ENCODE measurements around the gene ZNF296.

ZNF296 gene

DNA sequence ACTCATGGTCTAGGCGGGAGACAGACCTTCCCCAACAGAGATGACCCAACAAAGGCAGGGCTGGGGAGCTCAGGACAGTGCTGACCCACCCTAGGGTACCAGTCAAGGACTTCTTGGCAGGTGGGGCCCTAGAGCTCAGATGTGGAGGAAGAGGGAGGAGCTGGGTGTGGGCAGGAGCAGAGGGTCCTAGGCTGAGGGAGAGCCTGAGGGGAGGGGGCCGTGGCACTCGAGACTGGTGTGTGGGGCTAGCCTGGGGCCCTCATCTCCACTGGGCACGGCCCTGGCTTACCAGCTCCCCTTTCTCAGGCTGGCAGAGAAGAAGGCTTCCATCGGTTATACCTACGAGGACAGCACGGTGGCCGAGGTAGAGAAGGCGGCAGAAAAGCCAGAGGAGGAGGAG, 18.8 kb downstream of the ZNF296 start:
- Histone ChIP-seq H2AK5ac (ENCODE audit: low read depth, low read length) (no peak overlapping the region), H4K8ac (ENCODE audit: low read depth, low read length) (no peak overlapping the region), H2BK12ac (ENCODE audit: low read length) (no peak overlapping the region), H3K23ac (ENCODE audit: low read depth, low read length, poor library complexity) (peak overlapping the region; percentile 73), H3K36me3 (replicated peaks in 1 of 2; ENCODE audit: control insufficient read depth in 2 of 2, insufficient read depth in 2 of 2, low read length in 2 of 2) (peaks cover 72 to 94% of the 10 kb centered on the region in 2 donors), H3K18ac (ENCODE audit: low read length) (no peak overlapping the region), H4K91ac (ENCODE audit: low read depth, low read length, poor library complexity) (no peak overlapping the region), H3K14ac (ENCODE audit: low read length) (no peak overlapping the region), H2BK15ac (ENCODE audit: low read length) (no peak overlapping the region), H3K9ac (ENCODE audit: low read depth, low read length, poor library complexity) (peak overlapping the region; percentile 44), H3K4me1 (ENCODE audit: control insufficient read depth in 2 of 2, insufficient read depth in 1 of 2, low read depth in 1 of 2, low read length in 2 of 2) (no peaks in the 10 kb centered on the region), H2BK120ac (ENCODE audit: low read depth, low read length) (no peak overlapping the region), H2BK5ac (ENCODE audit: low read length) (no peak overlapping the region), H3K27me3 (ENCODE audit: control insufficient read depth in 3 of 3, insufficient read depth in 3 of 3, low read depth in 1 of 3, low read length in 3 of 3) (no peaks in the 10 kb centered on the region), H2AFZ (ENCODE audit: low read length) (no peak overlapping the region), H3K79me1 (ENCODE audit: low read depth, low read length) (peaks cover 7% of the 10 kb centered on the region), H3K4ac (ENCODE audit: low read length) (no peak overlapping the region), H3K27ac (replicated peaks; ENCODE audit: low read length) (no peak overlapping the region), H3K4me3 (ENCODE audit: low read length in 2 of 2) (no peak overlapping the region), H3K4me2 (ENCODE audit: insufficient read depth, low read length, poor library complexity, severe bottlenecking) (no peak overlapping the region), H3K9me3 (replicated peaks in 1 of 2; ENCODE audit: control insufficient read depth in 2 of 2, insufficient read depth in 1 of 2, low read depth in 1 of 2, low read length in 2 of 2) (no peaks in the 10 kb centered on the region)
- no CpG with 5 or more reads among the region's 9 CpGs for WGBS, 2 donors (ENCODE audit: extremely low coverage in 2 of 2, insufficient read length in 2 of 2, insufficient replicate concordance in 1 of 2)
- no peak for DNase-seq (ENCODE audit: low spot score)

DNA sequence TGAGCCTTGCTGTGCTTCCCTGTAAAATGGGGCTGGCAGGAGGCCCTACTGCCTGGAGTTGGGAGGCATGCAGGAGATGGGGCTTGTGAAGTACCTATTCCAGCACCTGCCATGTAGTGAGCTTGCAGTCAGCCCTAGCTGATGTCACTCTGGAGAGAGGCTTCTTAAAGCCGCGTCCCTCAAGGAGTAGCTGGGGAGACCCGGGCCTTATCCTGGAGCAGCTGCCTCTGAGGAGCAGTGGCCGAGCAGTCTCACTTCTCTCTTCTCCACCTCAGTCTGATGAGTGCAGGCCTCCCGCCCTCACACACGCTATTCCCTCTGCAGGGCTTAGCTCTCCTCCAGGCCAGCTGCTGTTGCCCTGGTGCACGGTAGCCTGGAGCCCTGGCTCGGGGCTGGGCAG, 19.4 kb downstream of the ZNF296 start:
- no peak overlapping the region for H3K18ac ChIP-seq (ENCODE audit: low read length)
- H3K4me1 ChIP-seq (ENCODE audit: control insufficient read depth in 2 of 2, insufficient read depth in 1 of 2, low read depth in 1 of 2, low read length in 2 of 2) = no peaks in the 10 kb centered on the region
- H3K79me1 ChIP-seq (ENCODE audit: low read depth, low read length) = peaks cover 9% of the 10 kb centered on the region
- H3K9ac ChIP-seq (ENCODE audit: low read depth, low read length, poor library complexity) = no peak overlapping the region
- H4K91ac ChIP-seq (ENCODE audit: low read depth, low read length, poor library complexity) = no peak overlapping the region
- no peak overlapping the region for H2AFZ ChIP-seq (ENCODE audit: low read length)
- H4K8ac ChIP-seq (ENCODE audit: low read depth, low read length) = no peak overlapping the region
- H3K4me3 ChIP-seq (ENCODE audit: low read length in 2 of 2) = no peak overlapping the region
- H3K14ac ChIP-seq (ENCODE audit: low read length) = no peak overlapping the region
- H3K27ac ChIP-seq (replicated peaks; ENCODE audit: low read length) = no peak overlapping the region
- H2BK12ac ChIP-seq (ENCODE audit: low read length) = no peak overlapping the region
- no CpG with 5 or more reads among the region's 8 CpGs for WGBS, 2 donors (ENCODE audit: extremely low coverage in 2 of 2, insufficient read length in 2 of 2, insufficient replicate concordance in 1 of 2)
- no peak overlapping the region for H2BK5ac ChIP-seq (ENCODE audit: low read length)
- DNase-seq (ENCODE audit: low spot score) = no peak
- H3K4ac ChIP-seq (ENCODE audit: low read length) = no peak overlapping the region
- H3K9me3 ChIP-seq (replicated peaks in 1 of 2; ENCODE audit: control insufficient read depth in 2 of 2, insufficient read depth in 1 of 2, low read depth in 1 of 2, low read length in 2 of 2) = no peaks in the 10 kb centered on the region
- H2AK5ac ChIP-seq (ENCODE audit: low read depth, low read length) = no peak overlapping the region
- H2BK120ac ChIP-seq (ENCODE audit: low read depth, low read length) = no peak overlapping the region
- H2BK15ac ChIP-seq (ENCODE audit: low read length) = no peak overlapping the region
- H3K36me3 ChIP-seq (replicated peaks in 1 of 2; ENCODE audit: control insufficient read depth in 2 of 2, insufficient read depth in 2 of 2, low read length in 2 of 2) = peaks cover 72 to 95% of the 10 kb centered on the region in 2 donors
- no peak overlapping the region for H3K4me2 ChIP-seq (ENCODE audit: insufficient read depth, low read length, poor library complexity, severe bottlenecking)
- no peaks in the 10 kb centered on the region for H3K27me3 ChIP-seq (ENCODE audit: control insufficient read depth in 3 of 3, insufficient read depth in 3 of 3, low read depth in 1 of 3, low read length in 3 of 3)
- no peak overlapping the region for H3K23ac ChIP-seq (ENCODE audit: low read depth, low read length, poor library complexity)

DNA sequence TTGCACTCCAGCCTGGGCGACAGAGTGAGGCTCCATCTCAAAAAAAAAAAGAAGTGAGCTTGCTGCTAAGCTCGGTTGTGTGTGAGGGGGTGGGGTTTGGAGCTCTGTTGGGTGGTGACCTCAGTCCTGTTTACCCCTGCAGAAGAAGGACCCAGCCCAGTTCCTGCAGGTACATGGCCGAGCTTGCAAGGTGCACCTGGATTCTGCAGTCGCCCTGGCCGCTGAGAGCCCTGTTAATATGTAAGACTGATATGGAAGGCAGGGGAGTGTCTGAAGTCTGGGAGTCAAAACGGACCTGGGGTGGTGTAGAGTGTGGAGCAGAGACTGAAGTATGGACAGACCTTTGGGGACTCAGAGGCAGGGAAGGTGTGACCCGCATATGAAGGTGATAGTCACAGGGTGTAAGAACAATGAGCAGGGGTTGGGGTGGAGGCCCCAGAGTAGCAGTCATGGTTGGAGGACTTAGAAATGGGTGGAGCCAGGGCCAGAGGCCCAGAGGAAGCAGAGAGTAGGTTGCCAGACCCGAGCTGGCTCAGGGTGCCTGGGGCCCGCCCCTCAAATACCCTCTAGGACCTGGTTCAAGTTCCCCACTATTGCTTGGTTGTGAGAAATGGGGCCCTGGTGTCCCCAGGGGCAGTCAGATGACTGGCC, 24.2 kb downstream of the ZNF296 start:
- no peaks in the 10 kb centered on the region for H3K27me3 ChIP-seq (ENCODE audit: control insufficient read depth in 3 of 3, insufficient read depth in 3 of 3, low read depth in 1 of 3, low read length in 3 of 3)
- peaks cover 33 to 70% of the 10 kb centered on the region in 2 donors for H3K36me3 ChIP-seq (replicated peaks in 1 of 2; ENCODE audit: control insufficient read depth in 2 of 2, insufficient read depth in 2 of 2, low read length in 2 of 2)
- H3K9ac ChIP-seq (ENCODE audit: low read depth, low read length, poor library complexity) = no peak overlapping the region

DNA sequence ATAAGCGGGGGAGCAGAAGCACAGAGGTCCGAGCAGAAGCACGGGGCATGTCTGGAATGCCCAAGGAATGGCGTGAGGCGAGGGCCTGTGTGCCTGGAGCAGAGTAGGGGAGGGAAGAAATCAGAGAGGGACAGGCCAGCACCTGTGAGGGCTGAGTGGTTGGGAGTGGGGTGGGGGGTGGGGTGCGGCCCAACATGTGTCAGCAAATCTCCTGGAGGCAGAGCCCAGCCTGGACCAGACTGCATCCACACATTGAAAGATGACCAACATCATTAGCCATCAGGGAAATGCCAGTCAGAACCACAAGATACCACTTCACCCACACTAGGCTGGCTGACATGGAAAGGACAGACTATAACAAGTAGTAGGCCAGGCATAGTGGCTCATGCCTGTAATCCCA, 26.2 kb downstream of the ZNF296 start:
- peaks cover 13% of the 10 kb centered on the region for H3K79me1 ChIP-seq (ENCODE audit: low read depth, low read length)
- H4K8ac ChIP-seq (ENCODE audit: low read depth, low read length) = no peak overlapping the region
- H4K91ac ChIP-seq (ENCODE audit: low read depth, low read length, poor library complexity) = no peak overlapping the region
- H2BK12ac ChIP-seq (ENCODE audit: low read length) = no peak overlapping the region
- DNase-seq (ENCODE audit: low spot score) = no peak
- no peak overlapping the region for H2AK5ac ChIP-seq (ENCODE audit: low read depth, low read length)
- H2AFZ ChIP-seq (ENCODE audit: low read length) = no peak overlapping the region
- no peak overlapping the region for H3K23ac ChIP-seq (ENCODE audit: low read depth, low read length, poor library complexity)
- H3K18ac ChIP-seq (ENCODE audit: low read length) = no peak overlapping the region
- no peak overlapping the region for H3K4me3 ChIP-seq (ENCODE audit: low read length in 2 of 2)
- no peak overlapping the region for H3K14ac ChIP-seq (ENCODE audit: low read length)
- H2BK120ac ChIP-seq (ENCODE audit: low read depth, low read length) = no peak overlapping the region
- H3K9ac ChIP-seq (ENCODE audit: low read depth, low read length, poor library complexity) = no peak overlapping the region
- no peaks in the 10 kb centered on the region for H3K4me1 ChIP-seq (ENCODE audit: control insufficient read depth in 2 of 2, insufficient read depth in 1 of 2, low read depth in 1 of 2, low read length in 2 of 2)
- no peak overlapping the region for H3K27ac ChIP-seq (replicated peaks; ENCODE audit: low read length)
- peaks cover 22 to 69% of the 10 kb centered on the region in 2 donors for H3K36me3 ChIP-seq (replicated peaks in 1 of 2; ENCODE audit: control insufficient read depth in 2 of 2, insufficient read depth in 2 of 2, low read length in 2 of 2)
- no peak overlapping the region for H2BK15ac ChIP-seq (ENCODE audit: low read length)
- no peak overlapping the region for H3K4me2 ChIP-seq (ENCODE audit: insufficient read depth, low read length, poor library complexity, severe bottlenecking)
- H2BK5ac ChIP-seq (ENCODE audit: low read length) = no peak overlapping the region
- H3K27me3 ChIP-seq (ENCODE audit: control insufficient read depth in 3 of 3, insufficient read depth in 3 of 3, low read depth in 1 of 3, low read length in 3 of 3) = no peaks in the 10 kb centered on the region
- H3K9me3 ChIP-seq (replicated peaks in 1 of 2; ENCODE audit: control insufficient read depth in 2 of 2, insufficient read depth in 1 of 2, low read depth in 1 of 2, low read length in 2 of 2) = no peaks in the 10 kb centered on the region
- H3K4ac ChIP-seq (ENCODE audit: low read length) = no peak overlapping the region
- WGBS, 2 donors (ENCODE audit: extremely low coverage in 2 of 2, insufficient read length in 2 of 2, insufficient replicate concordance in 1 of 2) = no CpG with 5 or more reads among the region's 6 CpGs

More for the DNA sequence above, 24.2 kb downstream of the ZNF296 start:
- DNase-seq (ENCODE audit: low spot score) = no peak
- no peak overlapping the region for H2AFZ ChIP-seq (ENCODE audit: low read length)
- H3K4ac ChIP-seq (ENCODE audit: low read length) = no peak overlapping the region
- H3K4me3 ChIP-seq (ENCODE audit: low read length in 2 of 2) = peak overlapping the region in 1 of 2 donors; percentile 56
- WGBS, 2 donors (ENCODE audit: extremely low coverage in 2 of 2, insufficient read length in 2 of 2, insufficient replicate concordance in 1 of 2) = no CpG with 5 or more reads among the region's 9 CpGs
- H4K91ac ChIP-seq (ENCODE audit: low read depth, low read length, poor library complexity) = no peak overlapping the region
- no peak overlapping the region for H3K18ac ChIP-seq (ENCODE audit: low read length)
- no peak overlapping the region for H2BK120ac ChIP-seq (ENCODE audit: low read depth, low read length)
- no peak overlapping the region for H3K27ac ChIP-seq (replicated peaks; ENCODE audit: low read length)
- no peak overlapping the region for H2AK5ac ChIP-seq (ENCODE audit: low read depth, low read length)
- H3K79me1 ChIP-seq (ENCODE audit: low read depth, low read length) = peaks cover 10% of the 10 kb centered on the region
- no peak overlapping the region for H2BK12ac ChIP-seq (ENCODE audit: low read length)
- H3K23ac ChIP-seq (ENCODE audit: low read depth, low read length, poor library complexity) = no peak overlapping the region
- no peak overlapping the region for H2BK15ac ChIP-seq (ENCODE audit: low read length)
- H3K14ac ChIP-seq (ENCODE audit: low read length) = no peak overlapping the region
- H4K8ac ChIP-seq (ENCODE audit: low read depth, low read length) = no peak overlapping the region
- H3K4me2 ChIP-seq (ENCODE audit: insufficient read depth, low read length, poor library complexity, severe bottlenecking) = no peak overlapping the region
- no peaks in the 10 kb centered on the region for H3K4me1 ChIP-seq (ENCODE audit: control insufficient read depth in 2 of 2, insufficient read depth in 1 of 2, low read depth in 1 of 2, low read length in 2 of 2)
- no peak overlapping the region for H2BK5ac ChIP-seq (ENCODE audit: low read length)
- H3K9me3 ChIP-seq (replicated peaks in 1 of 2; ENCODE audit: control insufficient read depth in 2 of 2, insufficient read depth in 1 of 2, low read depth in 1 of 2, low read length in 2 of 2) = no peaks in the 10 kb centered on the region
